HG02759 (cell line): Measurements from ENCODE around the gene COPZ2.
"Not testable (repeated sequence)": the region's sequence is repeated elsewhere in the genome, so short reads cannot be mapped to it uniquely, and the experiment has no call there.

Source experiments
- ATAC-seq: cut with Tn5 transposase; IDR thresholded peaks from one replicate; pipeline ENCODE4 v1.9.1; 2021; ENCODE audit warnings: mild to moderate bottlenecking, moderate library complexity; ENCODE audit not compliant: unreplicated experiment

COPZ2 gene

GRCh38 chr17:48034734-48035133, 2.9 kb downstream of the COPZ2 start:
- ATAC-seq, result not testable (repeated sequence)

- ATAC-seq, result no peak
These were observed 5.6 kb downstream of the COPZ2 start for GRCh38 chr17:48031966-48032365.

- no peak for ATAC-seq
These were observed 7.1 kb downstream of the COPZ2 start for GRCh38 chr17:48030531-48030930.

- ATAC-seq, result no peak
These were observed 8.9 kb downstream of the COPZ2 start for GRCh38 chr17:48028736-48029135.

GRCh38 chr17:48027322-48027981, 10.1 kb downstream of the COPZ2 start:
- ATAC-seq, result no peak

- no peak for ATAC-seq
These were observed 10.9 kb downstream of the COPZ2 start for GRCh38 chr17:48026502-48027321.

GRCh38 chr17:48025904-48026501, 11.6 kb downstream of the COPZ2 start:
- ATAC-seq, result no peak

GRCh38 chr17:48025040-48025903, 12.3 kb downstream of the COPZ2 start:
- peak; percentile 82 for ATAC-seq

- ATAC-seq, result no peak
These were observed 13.2 kb downstream of the COPZ2 start for GRCh38 chr17:48024149-48025039.

GRCh38 chr17:48023400-48024148, 14.0 kb downstream of the COPZ2 start:
- no peak for ATAC-seq

GRCh38 chr17:48022901-48023300, 14.7 kb downstream of the COPZ2 start:
- no peak for ATAC-seq

GRCh38 chr17:48021934-48022333, 15.7 kb downstream of the COPZ2 start:
- no peak for ATAC-seq

GRCh38 chr17:48017817-48018158, 19.8 kb downstream of the COPZ2 start:
- ATAC-seq, result not testable (repeated sequence)

GRCh38 chr17:48016112-48016511, 21.5 kb downstream of the COPZ2 start:
- ATAC-seq, result no peak

GRCh38 chr17:48014595-48015111, 22.9 kb downstream of the COPZ2 start:
- no peak for ATAC-seq

- no peak for ATAC-seq
These were observed 23.6 kb downstream of the COPZ2 start for GRCh38 chr17:48013876-48014594.

GRCh38 chr17:48012654-48013053, 24.9 kb downstream of the COPZ2 start:
- ATAC-seq, result no peak

GRCh38 chr17:48012151-48012520, 25.5 kb downstream of the COPZ2 start:
- peak; percentile 73 for ATAC-seq
